HG03457 (cell line): Measurements from ENCODE around the gene SPINT1.
"Not testable (repeated sequence)": the region's sequence is repeated elsewhere in the genome, so short reads cannot be mapped to it uniquely, and the experiment has no call there.

Source experiments
- ATAC-seq: cut with Tn5 transposase; IDR thresholded peaks from one replicate; pipeline ENCODE4 v1.9.1; 2021; ENCODE audit warnings: moderate number of reproducible peaks; ENCODE audit not compliant: unreplicated experiment

The SPINT1 gene

DNA sequence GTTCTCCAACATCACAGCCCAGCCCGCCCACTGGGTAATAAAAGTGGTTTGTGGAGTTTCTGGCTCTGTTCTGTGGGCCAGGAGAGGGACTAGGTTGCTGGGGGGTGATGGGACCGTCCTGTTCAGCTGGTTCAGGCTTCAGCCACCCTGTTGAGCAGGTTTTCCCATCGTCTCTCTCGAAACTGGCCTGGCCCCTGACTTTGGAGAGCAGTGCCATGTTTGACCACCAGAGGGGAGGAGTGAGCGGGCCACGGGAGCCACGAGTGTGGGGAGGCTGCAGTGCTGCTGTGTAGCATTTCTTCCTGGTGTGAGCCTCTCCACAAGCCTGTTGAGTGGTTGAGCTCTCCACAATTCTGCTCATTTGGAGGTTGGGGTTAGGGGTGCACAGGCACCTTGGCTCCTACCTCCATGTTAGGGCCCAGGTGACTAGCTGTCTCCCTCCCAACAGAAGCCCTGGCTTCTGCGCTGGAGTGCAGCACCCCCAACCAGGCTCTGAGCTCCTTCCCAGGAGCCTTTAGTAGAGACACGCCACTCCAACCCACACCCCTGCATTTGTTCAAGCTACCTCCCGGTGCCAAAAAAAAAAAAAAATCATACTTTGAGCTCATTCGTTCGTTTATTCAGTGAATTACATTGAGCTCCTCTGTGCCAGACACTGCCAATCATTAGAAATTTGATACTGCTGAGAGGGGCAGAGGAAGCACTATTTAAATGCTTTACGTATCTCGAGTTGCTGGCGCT lies 13.9 kb downstream of the SPINT1 start:
- ATAC-seq, result no peak

DNA sequence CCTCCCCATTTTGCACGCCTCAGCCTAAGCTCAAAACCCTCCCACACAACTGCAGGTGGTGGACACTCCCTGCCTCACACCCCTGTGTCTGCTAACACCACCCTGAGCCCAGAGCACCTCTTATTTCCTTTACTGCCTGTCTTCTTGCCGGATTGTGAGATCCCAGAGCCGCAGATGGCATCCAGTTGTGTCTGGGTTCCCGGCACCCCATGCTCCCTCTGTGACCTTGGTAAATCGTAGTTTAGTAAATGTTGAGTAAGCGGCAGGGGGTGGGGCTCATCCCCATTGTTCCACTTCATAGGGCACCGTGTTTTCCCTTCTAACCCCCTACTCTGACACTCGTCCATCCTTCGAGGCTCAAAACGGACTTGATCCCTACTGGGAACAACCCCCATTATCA lies 14.9 kb downstream of the SPINT1 start:
- no peak for ATAC-seq

GRCh38 chr15:40859206-40859851 lies 15.5 kb downstream of the SPINT1 start:
- ATAC-seq, result no peak

GRCh38 chr15:40861147-40861546 lies 17.3 kb downstream of the SPINT1 start:
- not testable (repeated sequence) for ATAC-seq

DNA sequence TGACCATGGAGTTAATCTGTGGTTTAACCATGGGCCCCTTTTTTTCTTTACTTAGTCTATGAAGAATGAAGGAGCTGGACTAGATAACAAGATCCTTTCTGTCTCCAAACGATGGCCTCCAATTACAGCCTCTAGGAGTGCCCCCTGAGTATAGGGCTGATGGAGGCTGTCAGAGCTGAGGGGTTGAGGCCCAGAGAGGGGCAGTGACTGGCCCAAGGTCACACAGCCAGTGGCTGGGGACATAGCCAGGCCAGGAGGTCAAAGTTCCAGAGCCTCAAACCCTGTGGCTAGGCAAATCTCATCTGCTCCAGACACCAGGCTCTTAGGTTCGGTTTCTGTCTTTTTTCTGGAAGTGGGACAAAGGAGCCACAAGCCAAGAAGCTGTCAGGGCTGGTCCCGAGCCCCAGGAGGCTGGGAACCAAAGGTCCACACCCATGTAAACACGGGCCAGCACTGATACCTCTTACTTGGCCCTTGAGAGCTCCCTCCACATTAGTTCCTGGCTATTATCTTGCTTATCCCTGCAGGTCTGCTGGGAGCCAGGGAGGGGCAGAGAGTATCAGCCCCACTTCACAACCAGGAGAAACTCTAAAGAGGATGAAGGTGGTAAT lies 19.9 kb downstream of the SPINT1 start:
- ATAC-seq, result no peak

DNA sequence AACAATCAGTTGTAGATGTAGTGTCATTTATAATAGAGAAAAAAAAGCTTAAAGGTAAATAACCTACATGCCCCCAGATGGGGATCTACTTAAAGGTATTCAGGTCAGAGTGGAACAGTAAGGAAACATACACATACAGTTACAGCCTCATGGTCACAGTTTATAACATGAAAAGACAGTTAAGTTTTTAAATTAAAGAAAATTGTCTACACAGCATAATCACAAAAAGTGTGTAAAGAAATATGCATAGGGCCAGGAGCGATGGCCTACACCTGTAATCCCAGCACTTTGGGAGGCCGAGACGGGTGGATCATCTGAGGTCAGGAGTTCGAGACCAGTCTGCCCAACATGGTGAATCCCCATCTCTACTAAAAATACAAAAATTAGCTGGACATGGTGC lies 23.4 kb downstream of the SPINT1 start:
- ATAC-seq, result no peak

DNA sequence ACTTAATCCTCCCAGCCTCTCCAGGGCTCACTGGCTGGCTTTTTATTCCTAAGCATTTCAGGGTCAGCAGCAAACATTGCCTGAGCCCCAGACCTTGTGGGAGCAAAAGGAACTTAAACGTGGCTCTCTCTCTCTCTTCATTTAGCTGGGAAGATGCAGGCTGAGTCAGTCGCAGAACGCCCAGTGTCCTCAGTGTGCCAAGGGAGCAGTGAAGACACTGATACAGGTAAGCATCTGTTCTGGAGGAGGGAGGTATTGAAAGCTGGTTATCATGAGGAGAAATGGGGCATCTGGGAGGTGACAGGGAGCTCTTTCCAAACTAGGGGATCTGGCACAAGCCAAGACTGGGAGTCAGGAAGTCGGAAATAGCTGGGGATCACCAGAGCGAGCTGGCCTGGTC lies 25.8 kb downstream of the SPINT1 start:
- ATAC-seq, result no peak

GRCh38 chr15:40870716-40871115 lies 26.9 kb downstream of the SPINT1 start:
- ATAC-seq, result no peak

GRCh38 chr15:40871749-40872617 lies 28.1 kb downstream of the SPINT1 start:
- no peak for ATAC-seq

DNA sequence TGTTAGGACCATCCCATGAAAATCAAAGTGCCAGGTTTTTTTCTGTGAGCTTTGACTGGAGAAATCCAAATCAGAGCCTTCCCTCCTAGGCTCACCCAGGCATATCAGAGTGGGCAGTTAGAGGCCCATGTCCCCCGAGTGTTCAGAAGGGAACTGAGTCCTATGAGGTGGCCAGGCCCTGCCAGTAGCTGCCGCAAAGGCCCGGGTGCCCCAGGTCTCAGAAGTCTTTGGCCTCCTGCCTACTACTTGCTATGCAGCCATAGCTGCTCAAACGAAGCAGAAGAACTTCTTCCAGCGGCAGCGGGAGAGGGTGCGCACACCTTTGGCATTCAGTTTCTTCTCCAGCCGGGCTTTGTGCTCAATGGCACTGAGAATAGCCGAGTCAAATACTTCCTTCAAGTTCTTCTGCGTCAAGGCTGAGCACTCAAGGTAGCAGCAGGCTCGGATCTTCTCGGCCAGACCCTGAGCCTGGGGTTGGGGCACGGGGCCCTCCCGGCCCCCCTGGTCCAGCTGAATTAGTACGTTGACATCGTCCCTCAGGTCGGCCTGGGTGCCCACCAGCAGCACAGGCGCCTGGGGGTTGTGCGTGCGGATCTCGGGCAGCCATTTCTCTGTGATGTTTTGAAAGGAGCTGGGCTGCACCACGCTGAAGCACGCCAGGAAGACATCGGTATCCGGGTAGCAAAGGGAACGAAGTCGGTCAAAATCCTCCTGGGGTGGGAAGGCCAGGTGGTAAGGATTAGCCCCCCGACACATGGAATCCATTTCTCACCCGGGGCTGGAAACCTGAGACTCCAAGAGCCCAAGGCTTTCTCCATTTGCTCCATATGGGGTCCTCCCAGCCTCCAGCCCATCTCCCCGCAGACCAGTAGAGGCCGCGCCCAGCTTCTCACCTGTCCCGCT lies 29.2 kb downstream of the SPINT1 start:
- no peak for ATAC-seq

DNA sequence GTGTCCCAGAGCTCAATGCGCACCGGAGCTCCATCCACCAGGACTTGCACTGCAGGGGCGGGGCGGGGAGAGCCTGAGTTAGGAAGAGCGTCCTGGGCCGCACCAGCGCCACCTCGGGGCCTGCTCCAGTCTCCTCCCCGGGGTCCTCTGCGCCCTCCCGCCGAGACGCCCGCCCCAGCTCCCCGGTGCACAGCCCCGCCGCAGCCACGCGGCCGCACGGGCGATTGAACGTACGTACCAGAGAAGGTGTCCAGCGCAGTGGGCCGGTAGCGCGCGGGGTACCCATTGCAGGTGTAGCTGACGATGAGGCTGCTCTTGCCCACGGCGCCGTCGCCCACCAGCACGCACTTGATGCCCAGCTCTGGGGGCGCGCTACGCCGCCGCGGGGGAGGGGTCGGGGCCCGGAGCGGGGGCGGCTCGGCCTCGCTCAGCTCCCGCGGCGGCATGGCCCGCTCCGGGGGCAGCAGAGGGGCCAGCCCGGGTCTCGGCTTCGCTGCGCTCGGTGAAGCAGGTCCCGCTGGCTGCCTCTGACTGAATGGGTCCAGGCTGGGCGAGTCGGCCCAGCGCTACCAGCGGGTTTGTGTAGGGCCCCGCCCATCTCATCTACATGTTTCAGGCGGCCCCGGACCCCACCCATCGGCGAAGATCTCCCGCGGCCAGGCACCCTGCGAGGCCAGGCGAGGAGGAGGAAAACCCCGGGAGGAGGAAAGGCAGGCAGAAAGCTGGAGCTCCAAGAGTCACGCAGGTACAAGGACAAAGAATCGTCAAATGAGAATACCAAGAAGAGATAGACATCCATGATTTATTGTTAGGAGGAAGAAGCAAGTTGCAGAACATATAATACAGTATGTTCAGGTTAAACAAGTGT lies 30.1 kb downstream of the SPINT1 start, which contains the start of gene RHOV:
RHOV (minus strand) TSS at position 541 of the 868 bp plus-strand sequence; CDS start at position 446, 95 bp downstream.
- no peak for ATAC-seq

GRCh38 chr15:40875991-40876730 lies 32.3 kb downstream of the SPINT1 start:
- no peak for ATAC-seq

GRCh38 chr15:40877694-40878093 lies 33.8 kb downstream of the SPINT1 start:
- no peak for ATAC-seq

- ATAC-seq, result no peak
These were observed 34.9 kb downstream of the SPINT1 start for GRCh38 chr15:40878785-40879184.

- no peak for ATAC-seq
These were observed 35.8 kb downstream of the SPINT1 start for GRCh38 chr15:40879609-40880008.

GRCh38 chr15:40881351-40881750 lies 37.5 kb downstream of the SPINT1 start:
- ATAC-seq, result no peak

DNA sequence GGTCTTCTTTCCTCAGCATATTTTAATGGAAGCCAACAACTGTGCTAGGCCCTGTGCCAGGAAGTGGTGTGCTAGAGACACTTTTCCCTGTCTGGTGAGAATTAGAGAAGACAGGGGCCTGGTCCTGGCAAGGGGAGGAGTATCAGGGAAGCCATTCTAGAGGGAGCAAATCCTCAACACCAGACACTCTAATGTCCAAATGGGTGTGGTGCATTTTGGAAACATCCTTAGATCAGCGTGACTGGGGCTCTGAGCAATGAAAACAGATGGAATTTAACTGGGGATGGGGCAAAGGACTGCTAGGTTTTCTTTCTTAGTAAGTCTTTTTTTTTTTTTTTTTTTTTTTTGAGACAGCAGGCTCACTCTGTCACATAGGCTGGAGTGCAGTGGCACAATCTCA lies 42.7 kb downstream of the SPINT1 start:
- no peak for ATAC-seq

GRCh38 chr15:40889112-40889511 lies 45.3 kb downstream of the SPINT1 start:
- no peak for ATAC-seq
